Measurements from ENCODE around the gene SLX4IP.

SLX4IP gene

GRCh38 chr20:10652185-10652584 is 217.1 kb downstream of the SLX4IP start:
- no peak for FAIRE-seq

DNA sequence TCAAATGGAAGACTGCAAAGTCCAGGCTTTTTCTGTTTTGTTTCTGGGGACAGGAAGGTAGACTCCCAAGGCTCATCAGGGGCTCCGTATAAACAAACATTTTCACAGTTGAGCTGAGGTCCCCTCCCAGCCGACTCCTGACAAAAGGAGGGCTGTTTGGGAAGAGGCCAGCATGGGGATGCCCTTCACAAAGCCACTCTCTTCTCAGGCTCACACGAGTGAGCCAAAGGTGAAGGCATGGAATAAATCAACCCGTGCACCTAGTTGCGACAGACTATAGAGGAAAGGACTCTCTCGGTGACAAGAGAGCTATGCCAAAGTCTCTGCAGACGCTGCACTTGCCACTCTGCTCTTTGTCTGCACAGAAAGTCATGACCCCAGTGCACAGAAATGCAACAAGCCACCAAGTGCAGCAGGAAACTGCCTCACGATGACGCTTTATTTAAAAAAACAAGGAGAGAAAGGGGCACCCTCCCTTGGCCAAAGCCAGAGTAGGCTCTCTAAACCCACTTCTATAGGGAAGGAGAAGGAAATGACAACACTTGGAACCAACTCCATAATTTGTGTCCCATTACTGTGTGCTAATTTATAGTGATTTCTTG is 217.7 kb downstream of the SLX4IP start:
- no peak for DNase-seq (ENCODE audit: insufficient read length)
- no peak for FAIRE-seq
- TF ChIP-seq POLR2AphosphoS5 (IDR thresholded peaks at IDR 0.05; ENCODE audit: low read depth, low read length): no peak
- no peak for TF ChIP-seq POLR2A (IDR thresholded peaks at IDR 0.05; ENCODE audit: low read depth, low read length)
- no peak for TF ChIP-seq TAF1 (IDR thresholded peaks at IDR 0.05; ENCODE audit: borderline replicate concordance, low read depth, low read length)

More at GRCh38 chr20:10652185-10652584, 217.1 kb downstream of the SLX4IP start:
- TF ChIP-seq POLR2AphosphoS5 (IDR thresholded peaks at IDR 0.05; ENCODE audit: low read depth, low read length) (no peak), POLR2A (IDR thresholded peaks at IDR 0.05; ENCODE audit: low read depth, low read length) (no peak), TAF1 (IDR thresholded peaks at IDR 0.05; ENCODE audit: borderline replicate concordance, low read depth, low read length) (no peak)
- DNase-seq (ENCODE audit: insufficient read length): no peak

GRCh38 chr20:10653599-10654249 is 218.6 kb downstream of the SLX4IP start:
- FAIRE-seq (no peak), DNase-seq (ENCODE audit: insufficient read length) (no peak)
- TF ChIP-seq POLR2A (IDR thresholded peaks at IDR 0.05; ENCODE audit: low read depth, low read length) (no peak), POLR2AphosphoS5 (IDR thresholded peaks at IDR 0.05; ENCODE audit: low read depth, low read length) (no peak), TAF1 (IDR thresholded peaks at IDR 0.05; ENCODE audit: borderline replicate concordance, low read depth, low read length) (no peak)

DNA sequence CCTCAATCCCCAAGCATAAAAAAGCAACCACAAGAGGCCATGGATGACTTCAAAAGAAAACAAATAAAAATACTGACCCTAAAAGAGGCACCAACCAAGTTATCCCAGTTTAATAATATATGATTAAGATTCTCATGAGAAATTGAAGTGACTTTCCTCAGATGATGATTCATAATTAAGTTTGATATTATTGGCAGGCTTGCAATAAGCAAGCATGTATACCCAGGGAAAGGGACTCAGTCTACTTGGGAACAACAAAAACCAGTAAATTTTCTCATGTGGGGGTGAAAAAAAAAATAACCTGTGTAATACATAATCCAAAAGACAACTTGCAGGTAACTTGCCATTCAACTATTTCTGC is 219.1 kb downstream of the SLX4IP start:
- TF ChIP-seq POLR2A (IDR thresholded peaks at IDR 0.05; ENCODE audit: low read depth, low read length) (no peak), TAF1 (IDR thresholded peaks at IDR 0.05; ENCODE audit: borderline replicate concordance, low read depth, low read length) (no peak), POLR2AphosphoS5 (IDR thresholded peaks at IDR 0.05; ENCODE audit: low read depth, low read length) (no peak)
- FAIRE-seq (no peak), DNase-seq (ENCODE audit: insufficient read length) (no peak)

- no peak for DNase-seq (ENCODE audit: insufficient read length)
- no peak for FAIRE-seq
- TF ChIP-seq POLR2AphosphoS5 (IDR thresholded peaks at IDR 0.05; ENCODE audit: low read depth, low read length): no peak
- TF ChIP-seq POLR2A (IDR thresholded peaks at IDR 0.05; ENCODE audit: low read depth, low read length): no peak
- TF ChIP-seq TAF1 (IDR thresholded peaks at IDR 0.05; ENCODE audit: borderline replicate concordance, low read depth, low read length): no peak
These were observed 219.5 kb downstream of the SLX4IP start for GRCh38 chr20:10654630-10655029.

GRCh38 chr20:10655720-10656669 is 220.9 kb downstream of the SLX4IP start:
- FAIRE-seq (no peak), DNase-seq (ENCODE audit: insufficient read length) (no peak)
- no peak for TF ChIP-seq POLR2A (IDR thresholded peaks at IDR 0.05; ENCODE audit: low read depth, low read length)
- TF ChIP-seq TAF1 (IDR thresholded peaks at IDR 0.05; ENCODE audit: borderline replicate concordance, low read depth, low read length): no peak
- no peak for TF ChIP-seq POLR2AphosphoS5 (IDR thresholded peaks at IDR 0.05; ENCODE audit: low read depth, low read length)

- FAIRE-seq (no peak), DNase-seq (ENCODE audit: insufficient read length) (no peak)
- TF ChIP-seq POLR2AphosphoS5 (IDR thresholded peaks at IDR 0.05; ENCODE audit: low read depth, low read length) (no peak), TAF1 (IDR thresholded peaks at IDR 0.05; ENCODE audit: borderline replicate concordance, low read depth, low read length) (no peak), POLR2A (IDR thresholded peaks at IDR 0.05; ENCODE audit: low read depth, low read length) (no peak)
These were observed 222.3 kb downstream of the SLX4IP start for GRCh38 chr20:10657453-10657852.

DNA sequence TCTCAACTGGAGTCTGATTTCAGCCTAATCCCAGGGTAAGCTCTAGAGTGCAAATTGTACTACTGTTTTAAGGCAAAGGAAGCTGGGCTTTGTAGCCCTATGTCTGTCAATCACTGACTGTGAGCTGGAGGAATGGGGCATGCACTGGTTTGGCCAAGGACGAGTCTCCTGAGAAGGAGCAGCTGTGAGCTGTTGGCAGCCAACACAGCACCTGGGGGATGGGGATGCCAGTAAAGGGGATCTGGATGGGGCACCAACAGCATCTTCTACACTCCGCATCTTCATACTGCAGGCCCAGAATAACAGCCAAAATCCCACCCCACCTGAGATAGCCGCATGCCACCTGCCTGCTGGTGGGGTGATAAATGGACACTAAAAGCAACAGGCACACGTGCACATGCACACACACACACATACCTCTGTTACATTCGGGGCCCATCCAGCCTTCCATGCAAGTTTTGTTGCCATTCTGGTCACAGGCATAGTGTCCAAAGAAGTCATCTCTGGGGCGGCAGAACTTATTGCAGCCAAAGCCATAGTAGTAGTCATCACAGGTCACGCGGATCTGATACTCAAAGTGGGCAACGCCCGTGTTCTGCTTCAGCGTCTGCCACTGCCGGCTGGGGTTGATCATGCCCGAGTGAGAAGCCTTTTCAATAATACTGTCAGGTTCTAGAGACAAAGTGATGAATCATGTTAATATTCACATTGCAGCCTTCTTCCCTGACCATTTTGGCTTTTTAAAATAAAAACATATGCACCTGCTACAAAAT is 223.1 kb downstream of the SLX4IP start:
- FAIRE-seq: no peak
- TF ChIP-seq POLR2AphosphoS5 (IDR thresholded peaks at IDR 0.05; ENCODE audit: low read depth, low read length) (no peak), POLR2A (IDR thresholded peaks at IDR 0.05; ENCODE audit: low read depth, low read length) (no peak), TAF1 (IDR thresholded peaks at IDR 0.05; ENCODE audit: borderline replicate concordance, low read depth, low read length) (no peak)
- no peak for DNase-seq (ENCODE audit: insufficient read length)

DNA sequence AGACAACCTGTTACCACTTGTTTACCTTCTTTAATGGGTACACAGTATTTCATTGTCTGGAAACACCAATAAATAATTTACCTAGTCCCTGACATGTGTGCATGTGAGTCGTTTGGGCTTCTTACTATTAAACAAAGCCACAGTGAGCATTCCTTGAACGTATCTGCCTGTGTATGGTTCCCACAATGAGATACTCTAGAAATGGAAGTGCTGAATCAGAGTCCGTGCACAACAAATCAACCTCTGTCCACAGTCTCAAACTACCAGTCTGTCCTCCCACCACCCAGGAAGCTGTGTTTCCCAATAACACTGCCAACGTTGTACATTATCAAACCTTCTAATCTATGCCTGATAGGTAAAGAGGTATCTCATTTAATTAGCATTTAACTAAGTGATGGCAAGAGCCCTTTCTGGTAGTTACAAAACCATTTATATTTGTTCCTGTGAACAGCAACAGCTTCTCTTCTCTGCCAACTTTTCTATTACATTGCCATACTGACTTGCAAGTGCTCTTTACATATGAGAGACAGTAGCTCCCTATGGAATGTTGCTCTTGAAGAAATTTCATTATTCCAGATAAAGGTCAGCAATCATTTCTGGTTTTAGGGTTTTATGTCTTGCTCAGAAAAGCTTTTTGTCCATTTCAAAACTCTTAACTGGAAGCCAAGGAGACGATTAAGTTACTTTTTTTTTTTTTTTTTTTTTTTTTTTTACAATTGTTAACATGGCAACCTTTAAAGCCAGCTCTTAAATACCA is 223.9 kb downstream of the SLX4IP start:
- DNase-seq (ENCODE audit: insufficient read length): no peak
- FAIRE-seq: no peak
- TF ChIP-seq POLR2AphosphoS5 (IDR thresholded peaks at IDR 0.05; ENCODE audit: low read depth, low read length) (no peak), POLR2A (IDR thresholded peaks at IDR 0.05; ENCODE audit: low read depth, low read length) (no peak), TAF1 (IDR thresholded peaks at IDR 0.05; ENCODE audit: borderline replicate concordance, low read depth, low read length) (no peak)

Data from GM12892 (cell line).